Esophagus squamous epithelium (tissue), 5 donors: Measurements from ENCODE around the gene ANTXR1. TPM values are rescaled to one million over a fixed set of nuclear protein-coding genes. Genes with fewer than 3 reads are reported as not detected.

Experiments
- DNase-seq: peaks from one replicate; lab custom pipeline; 2025; lab: John Stamatoyannopoulos, UW
- H3K27ac ChIP-seq, 4 donors: fragments of 200-600 bp; sonication (generic); one replicate each; pipeline ENCODE4 v1.5.1; 2016 to 2019; ENCODE audit warnings: mild to moderate bottlenecking in 1 of 4
- H3K27me3 ChIP-seq, 4 donors: fragments of 200-600 bp; sonication (generic); 1 replicate in 3 of 4; 2 replicates in 1 of 4; pipeline versions ENCODE4 v1.5.1 to v1.6.0; 2017 to 2021; ENCODE audit warnings: antibody characterized with exemption in 1 of 4
- H3K36me3 ChIP-seq, 3 donors: fragments of 200-600 bp; sonication (generic); one replicate each; pipeline ENCODE4 v1.5.1; 2016 to 2019
- H3K4me1 ChIP-seq, 3 donors: fragments of 200-600 bp; sonication (generic); one replicate each; pipeline ENCODE4 v1.5.1; 2017 to 2019
- H3K4me3 ChIP-seq, 4 donors: fragments of 200-600 bp; sonication (generic); 1 replicate in 3 of 4; 2 replicates in 1 of 4; pipeline ENCODE4 v1.5.1; 2016 to 2019; ENCODE audit warnings: mild to moderate bottlenecking in 2 of 4, moderate library complexity in 1 of 4
- H3K9me3 ChIP-seq, 3 donors: fragments of 200-600 bp; sonication (generic); one replicate each; pipeline ENCODE4 v1.5.1; 2016 to 2019
- POLR2A ChIP-seq, 4 donors: fragments of 450-650 bp; IDR thresholded peaks; one replicate each; pipeline ENCODE4 v1.6.1; 2017; ENCODE audit warnings: antibody characterized with exemption in 4 of 4, mild to moderate bottlenecking in 4 of 4, moderate library complexity in 3 of 4
- WGBS, 2 donors: methylation state at CpG; one replicate each; pipeline ENCODE4 v1.1.5; 2018; 5-methylcytosine and 5-hydroxymethylcytosine counted together
- intact Hi-C: fragments of 100-400 bp; cut with DNase I; formaldehyde crosslinking; loops from one replicate; pipeline ENCODE4 v1.15.0; 2022
- total RNA-seq, 4 donors: library from RNA; depleted of rRNA; stranded (reverse); fragments of >200 nt; gene quantifications; one replicate each; pipeline ENCODE4 v1.1.0, GENCODE V29; 2016
- TF ChIP-seq, protein P1 (sequence below), 6 experiments: fragments of 450-650 bp in 4 of 6; fragments of 200-600 bp in 2 of 6; sonication (generic) in 2 of 6; IDR thresholded peaks; one replicate each; pipeline ENCODE4 v1.5.1; 2016 to 2019; ENCODE audit warnings: antibody characterized with exemption in 6 of 6, mild to moderate bottlenecking in 4 of 6, moderate library complexity in 4 of 6
- donor health status: DM: yes; HTN: yes; CAD: no.

ANTXR1 gene
- total RNA-seq, 4 donors from 2014 or later = 7.8 to 50.9 (median 17.3) TPM

- Histone ChIP-seq H3K4me1 (peaks cover 0 to 22% (median 4%) of the 10 kb centered on the region in 3 donors), H3K4me3 (no peak overlapping the region), H3K27ac (peak overlapping the region in 3 of 4 donors; percentile 47 to 64 (median 64)), H3K27me3 (no peaks in the 10 kb centered on the region), H3K9me3 (no peaks in the 10 kb centered on the region), H3K36me3 (no peaks in the 10 kb centered on the region)
- DNase-seq = no peak
- 34 to 55% methylated on average over 4 of the region's 4 CpGs for WGBS, 2 donors
- intact Hi-C loops = no loop called here
- TF ChIP-seq, protein P1, sequence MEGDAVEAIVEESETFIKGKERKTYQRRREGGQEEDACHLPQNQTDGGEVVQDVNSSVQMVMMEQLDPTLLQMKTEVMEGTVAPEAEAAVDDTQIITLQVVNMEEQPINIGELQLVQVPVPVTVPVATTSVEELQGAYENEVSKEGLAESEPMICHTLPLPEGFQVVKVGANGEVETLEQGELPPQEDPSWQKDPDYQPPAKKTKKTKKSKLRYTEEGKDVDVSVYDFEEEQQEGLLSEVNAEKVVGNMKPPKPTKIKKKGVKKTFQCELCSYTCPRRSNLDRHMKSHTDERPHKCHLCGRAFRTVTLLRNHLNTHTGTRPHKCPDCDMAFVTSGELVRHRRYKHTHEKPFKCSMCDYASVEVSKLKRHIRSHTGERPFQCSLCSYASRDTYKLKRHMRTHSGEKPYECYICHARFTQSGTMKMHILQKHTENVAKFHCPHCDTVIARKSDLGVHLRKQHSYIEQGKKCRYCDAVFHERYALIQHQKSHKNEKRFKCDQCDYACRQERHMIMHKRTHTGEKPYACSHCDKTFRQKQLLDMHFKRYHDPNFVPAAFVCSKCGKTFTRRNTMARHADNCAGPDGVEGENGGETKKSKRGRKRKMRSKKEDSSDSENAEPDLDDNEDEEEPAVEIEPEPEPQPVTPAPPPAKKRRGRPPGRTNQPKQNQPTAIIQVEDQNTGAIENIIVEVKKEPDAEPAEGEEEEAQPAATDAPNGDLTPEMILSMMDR (IDR thresholded peaks at IDR 0.05) = no peak
- no peak for TF ChIP-seq POLR2A (IDR thresholded peaks at IDR 0.05)
Measured at GRCh38 chr2:69116438-69116837, 103.5 kb downstream of the ANTXR1 start.

DNA sequence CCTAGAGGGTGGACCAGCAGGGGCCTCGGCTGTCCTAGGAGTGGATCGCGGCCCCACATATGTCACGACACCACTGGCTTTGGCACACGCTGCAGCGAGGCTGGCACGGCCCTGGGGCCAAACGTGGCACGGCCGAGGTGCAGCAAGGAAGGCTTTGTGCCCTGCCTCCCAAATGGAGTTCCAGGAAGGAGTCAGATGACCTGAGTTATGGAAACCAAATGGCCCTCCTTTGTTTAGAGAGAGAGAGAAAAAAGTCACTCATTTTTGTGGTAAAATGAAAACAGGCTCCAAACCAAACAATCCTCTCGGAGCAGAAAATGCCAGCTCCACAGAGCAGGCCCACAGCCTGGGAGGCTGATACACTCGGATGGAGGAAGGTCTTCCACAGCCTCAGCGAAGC is 105.6 kb downstream of the ANTXR1 start:
- peak overlapping the region; percentile 15 to 77 (median 52) for H3K27ac ChIP-seq
- peaks cover 0 to 22% (median 4%) of the 10 kb centered on the region in 3 donors for H3K4me1 ChIP-seq
- H3K9me3 ChIP-seq = no peaks in the 10 kb centered on the region
- H3K27me3 ChIP-seq = no peaks in the 10 kb centered on the region
- H3K36me3 ChIP-seq = peaks cover 0 to 10% (median 0%) of the 10 kb centered on the region in 3 donors
- DNase-seq = no peak
- intact Hi-C loops = no loop called here
- no peak overlapping the region for H3K4me3 ChIP-seq
- TF ChIP-seq, protein P1 (IDR thresholded peaks at IDR 0.05) = no peak
- no peak for TF ChIP-seq POLR2A (IDR thresholded peaks at IDR 0.05)
- 66 to 78% methylated on average over 4 to 11 of the region's 13 CpGs for WGBS, 2 donors

- WGBS, 2 donors = 72 to 73% methylated on average over 7 to 11 of the region's 16 CpGs
- H3K27ac ChIP-seq = peak overlapping the region; percentile 15 to 77 (median 52)
Measured at GRCh38 chr2:69119104-69119894, 106.3 kb downstream of the ANTXR1 start.

GRCh38 chr2:69122271-69122670 is 109.3 kb downstream of the ANTXR1 start:
- Histone ChIP-seq H3K36me3 (peaks cover 0 to 28% (median 0%) of the 10 kb centered on the region in 3 donors), H3K9me3 (no peaks in the 10 kb centered on the region), H3K27me3 (no peaks in the 10 kb centered on the region), H3K4me1 (peaks cover 0 to 17% (median 4%) of the 10 kb centered on the region in 3 donors), H3K4me3 (no peak overlapping the region), H3K27ac (no peak overlapping the region)
- DNase-seq = no peak
- 72 to 74% methylated on average over 4 of the region's 4 CpGs for WGBS, 2 donors
- TF ChIP-seq POLR2A (IDR thresholded peaks at IDR 0.05) = no peak
- TF ChIP-seq, protein P1 (IDR thresholded peaks at IDR 0.05) = no peak
- intact Hi-C loops = no loop called here

More at GRCh38 chr2:69119104-69119894, 106.3 kb downstream of the ANTXR1 start:
- Histone ChIP-seq H3K9me3 (no peaks in the 10 kb centered on the region), H3K27me3 (no peaks in the 10 kb centered on the region), H3K4me3 (no peak overlapping the region), H3K36me3 (peaks cover 0 to 17% (median 0%) of the 10 kb centered on the region in 3 donors), H3K4me1 (peaks cover 0 to 22% (median 4%) of the 10 kb centered on the region in 3 donors)
- intact Hi-C loops = no loop called here
- TF ChIP-seq POLR2A (IDR thresholded peaks at IDR 0.05) = no peak
- TF ChIP-seq, protein P1 (IDR thresholded peaks at IDR 0.05) = no peak
- DNase-seq = no peak

- WGBS, 2 donors = 76 to 80% methylated on average over 5 of the region's 5 CpGs
- Histone ChIP-seq H3K9me3 (no peaks in the 10 kb centered on the region), H3K4me3 (no peak overlapping the region), H3K27ac (no peak overlapping the region), H3K4me1 (peaks cover 0 to 17% (median 4%) of the 10 kb centered on the region in 3 donors), H3K36me3 (peaks cover 0 to 28% (median 0%) of the 10 kb centered on the region in 3 donors), H3K27me3 (no peaks in the 10 kb centered on the region)
- intact Hi-C loops = no loop called here
- TF ChIP-seq, protein P1 (IDR thresholded peaks at IDR 0.05) = no peak
- TF ChIP-seq POLR2A (IDR thresholded peaks at IDR 0.05) = no peak
- DNase-seq = no peak
Measured at GRCh38 chr2:69123182-69123581, 110.2 kb downstream of the ANTXR1 start.
